ENCODE measurements around the gene MAP7.

The MAP7 gene

GRCh38 chr6:136303516-136303915 is 246.7 kb downstream of the MAP7 start:
- no peak for DNase-seq (ENCODE audit: low read depth, low spot score)
- no peak overlapping the region for H3K4me3 ChIP-seq (ENCODE audit: low read length)

GRCh38 chr6:136294621-136295020 is 255.6 kb downstream of the MAP7 start:
- no peak overlapping the region for H3K4me3 ChIP-seq (ENCODE audit: low read length)

More at GRCh38 chr6:136294621-136295020, 255.6 kb downstream of the MAP7 start:
- no peak for DNase-seq (ENCODE audit: low read depth, low spot score)
